SU-DHL-6 (cell line): Measurements from ENCODE around the gene HAVCR2.

Source experiments
- H2AFZ ChIP-seq: fragments of 200-600 bp; sonication (generic); 2 replicates; pipeline ENCODE4 v1.6.1; 2014; ENCODE audit warnings: low read depth, mild to moderate bottlenecking, moderate library complexity, mixed read lengths, antibody characterized with exemption, low read length; ENCODE audit not compliant: severe bottlenecking
- H3F3A ChIP-seq: fragments of 200-600 bp; shearing (Covaris generic); 2 replicates; pipeline ENCODE4 v1.6.0; 2016; ENCODE audit warnings: antibody characterized with exemption, mild to moderate bottlenecking; ENCODE audit not compliant: insufficient read depth
- H3K27ac ChIP-seq: fragments of 200-600 bp; sonication (generic); 2 replicates; pipeline ENCODE4 v1.5.1; 2016; ENCODE audit warnings: low read depth, mild to moderate bottlenecking, low read length, moderate library complexity, mixed read lengths
- H3K27me3 ChIP-seq: fragments of 200-600 bp; sonication (generic), shearing (Covaris generic); 2 replicates; pipeline ENCODE4 v1.6.0; 2014; ENCODE audit warnings: mild to moderate bottlenecking, low read length
- H3K36me3 ChIP-seq: fragments of 200-600 bp; sonication (generic); 2 replicates; pipeline ENCODE4 v1.6.1; 2014; ENCODE audit warnings: mild to moderate bottlenecking, low read length, mixed read lengths
- H3K4me2 ChIP-seq: fragments of 300-600, 200-600 bp; shearing (Covaris generic), sonication (generic); 2 replicates; pipeline ENCODE4 v1.6.0; 2014; ENCODE audit warnings: low read length, low read depth, mild to moderate bottlenecking; ENCODE audit not compliant: poor library complexity, severe bottlenecking
- H3K4me3 ChIP-seq: fragments of 200-600 bp; sonication (generic); 2 replicates; pipeline ENCODE4 v1.5.1; 2014; ENCODE audit warnings: antibody characterized with exemption, low read length, mild to moderate bottlenecking, mixed read lengths; ENCODE audit not compliant: insufficient read depth, poor library complexity, severe bottlenecking
- H3K79me2 ChIP-seq: fragments of 200-600 bp; sonication (generic); 2 replicates; pipeline ENCODE4 v1.6.1; 2014; ENCODE audit warnings: mild to moderate bottlenecking, low read length, moderate library complexity; ENCODE audit not compliant: insufficient read depth
- H3K9ac ChIP-seq: fragments of 200-600 bp; sonication (generic); 2 replicates; pipeline ENCODE4 v1.7.0; 2014; ENCODE audit warnings: mild to moderate bottlenecking, low read length
- H3K9me2 ChIP-seq: fragments of 200-600 bp; sonication (generic); replicated peaks from 2 replicates; pipeline ENCODE4 v1.6.1; 2014; ENCODE audit warnings: low read length; ENCODE audit not compliant: insufficient read depth
- H3K9me3 ChIP-seq: fragments of 200-600 bp; sonication (generic); 2 replicates; pipeline ENCODE4 v1.6.1; 2014; ENCODE audit warnings: low read length, mixed read lengths; ENCODE audit not compliant: insufficient read depth
- H4K20me1 ChIP-seq: fragments of 200-600 bp; sonication (generic); 2 replicates; pipeline ENCODE4 v1.6.1; 2014; ENCODE audit warnings: low read depth, mild to moderate bottlenecking, antibody characterized with exemption, low read length, moderate library complexity, mixed read lengths
- EZH2phosphoT487 ChIP-seq: fragments of 200-600 bp; sonication (generic), shearing (Covaris generic); conservative IDR thresholded peaks from 2 replicates; pipeline ENCODE4 v1.6.1; 2018; ENCODE audit warnings: mild to moderate bottlenecking, antibody characterized with exemption, low read length, moderate library complexity, mixed read lengths
- TF ChIP-seq, protein P1 (sequence below): fragments of 200-600 bp; sonication (generic); IDR thresholded peaks from one replicate; pipeline ENCODE4 v1.5.1; 2017; ENCODE audit warnings: antibody characterized with exemption, mild to moderate bottlenecking, low read length, moderate library complexity; ENCODE audit not compliant: insufficient read depth, poor library complexity, severe bottlenecking

The HAVCR2 gene

DNA sequence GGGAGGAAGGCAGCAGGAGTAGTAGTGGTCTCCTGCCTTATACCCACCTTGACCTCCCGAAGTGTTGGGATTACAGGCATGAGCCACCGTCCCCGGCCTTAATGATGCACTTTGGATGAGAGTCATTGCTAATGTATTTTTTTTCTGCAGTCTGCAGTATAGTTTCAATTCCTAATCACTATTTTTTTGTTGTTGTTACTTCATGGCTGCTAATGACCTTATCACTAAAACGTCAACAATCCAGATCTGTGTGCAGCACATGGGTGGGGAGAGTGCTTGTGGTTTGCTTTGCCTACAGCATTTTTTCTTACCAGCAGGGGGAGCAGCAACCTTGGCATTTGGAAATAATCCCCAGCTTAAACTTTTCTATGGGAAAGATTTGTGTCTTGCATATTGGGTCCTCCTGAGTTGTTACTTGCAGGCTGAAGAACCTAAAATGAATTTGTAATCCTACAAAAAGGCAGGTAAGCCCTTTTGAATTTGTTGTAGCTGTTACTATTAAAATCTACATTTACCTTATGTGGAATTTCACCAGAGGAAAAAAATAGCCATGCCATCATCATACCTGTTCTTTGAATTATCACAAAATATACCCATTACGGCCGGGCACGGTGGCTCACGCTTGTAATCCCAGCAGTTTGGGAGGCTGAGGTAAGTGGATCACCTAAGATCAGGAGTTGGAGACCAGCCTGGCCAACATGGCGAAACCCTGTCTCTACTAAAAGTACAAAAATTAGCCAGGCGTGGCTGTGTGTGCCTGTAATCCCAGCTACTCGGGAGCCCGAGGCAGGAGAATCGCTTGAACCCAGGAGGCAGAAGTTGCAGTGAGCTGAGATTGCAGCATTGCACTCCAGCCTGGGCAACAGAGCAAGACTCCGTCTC, 40.1 kb upstream of the HAVCR2 start:
- no peaks in the 10 kb centered on the region for H3K79me2 ChIP-seq
- H2AFZ ChIP-seq: no peak overlapping the region
- TF ChIP-seq, protein P1, sequence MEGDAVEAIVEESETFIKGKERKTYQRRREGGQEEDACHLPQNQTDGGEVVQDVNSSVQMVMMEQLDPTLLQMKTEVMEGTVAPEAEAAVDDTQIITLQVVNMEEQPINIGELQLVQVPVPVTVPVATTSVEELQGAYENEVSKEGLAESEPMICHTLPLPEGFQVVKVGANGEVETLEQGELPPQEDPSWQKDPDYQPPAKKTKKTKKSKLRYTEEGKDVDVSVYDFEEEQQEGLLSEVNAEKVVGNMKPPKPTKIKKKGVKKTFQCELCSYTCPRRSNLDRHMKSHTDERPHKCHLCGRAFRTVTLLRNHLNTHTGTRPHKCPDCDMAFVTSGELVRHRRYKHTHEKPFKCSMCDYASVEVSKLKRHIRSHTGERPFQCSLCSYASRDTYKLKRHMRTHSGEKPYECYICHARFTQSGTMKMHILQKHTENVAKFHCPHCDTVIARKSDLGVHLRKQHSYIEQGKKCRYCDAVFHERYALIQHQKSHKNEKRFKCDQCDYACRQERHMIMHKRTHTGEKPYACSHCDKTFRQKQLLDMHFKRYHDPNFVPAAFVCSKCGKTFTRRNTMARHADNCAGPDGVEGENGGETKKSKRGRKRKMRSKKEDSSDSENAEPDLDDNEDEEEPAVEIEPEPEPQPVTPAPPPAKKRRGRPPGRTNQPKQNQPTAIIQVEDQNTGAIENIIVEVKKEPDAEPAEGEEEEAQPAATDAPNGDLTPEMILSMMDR: peak; percentile 88
- TF ChIP-seq EZH2phosphoT487: no peak

GRCh38 chr5:157143127-157143971, 34.5 kb upstream of the HAVCR2 start:
- H3K9me2 ChIP-seq: no peaks in the 10 kb centered on the region
- H3K4me2 ChIP-seq: peak overlapping the region; percentile 86
- 0 out of 2 replicates have a peak, but pooled peaks cover 5% of the 10 kb centered on the region for H3F3A ChIP-seq
- H3K27ac ChIP-seq: peak overlapping the region; percentile 66
- TF ChIP-seq, protein P1: no peak
- no peak for TF ChIP-seq EZH2phosphoT487
- peak overlapping the region; percentile 86 for H3K9ac ChIP-seq
- H3K79me2 ChIP-seq: peaks cover 35% of the 10 kb centered on the region
- peak overlapping the region; percentile 79 for H3K4me3 ChIP-seq
- peaks cover 3% of the 10 kb centered on the region; the same call in 1 of the 2 replicates for H3K36me3 ChIP-seq
- no peaks in the 10 kb centered on the region for H3K27me3 ChIP-seq
- no peaks in the 10 kb centered on the region for H3K9me3 ChIP-seq
- H4K20me1 ChIP-seq: no peaks in the 10 kb centered on the region
- peak overlapping the region; percentile 90 for H2AFZ ChIP-seq

More for the DNA sequence above, 40.1 kb upstream of the HAVCR2 start:
- H3F3A ChIP-seq: 0 out of 2 replicates have a peak, but pooled peaks cover 5% of the 10 kb centered on the region
- H3K4me2 ChIP-seq: no peak overlapping the region
- no peaks in the 10 kb centered on the region for H4K20me1 ChIP-seq
- no peaks in the 10 kb centered on the region for H3K9me3 ChIP-seq
- H3K27ac ChIP-seq: no peak overlapping the region
- no peak overlapping the region for H3K9ac ChIP-seq
- no peaks in the 10 kb centered on the region for H3K9me2 ChIP-seq
- H3K36me3 ChIP-seq: no peaks in the 10 kb centered on the region
- H3K27me3 ChIP-seq: no peaks in the 10 kb centered on the region
- H3K4me3 ChIP-seq: no peak overlapping the region

DNA sequence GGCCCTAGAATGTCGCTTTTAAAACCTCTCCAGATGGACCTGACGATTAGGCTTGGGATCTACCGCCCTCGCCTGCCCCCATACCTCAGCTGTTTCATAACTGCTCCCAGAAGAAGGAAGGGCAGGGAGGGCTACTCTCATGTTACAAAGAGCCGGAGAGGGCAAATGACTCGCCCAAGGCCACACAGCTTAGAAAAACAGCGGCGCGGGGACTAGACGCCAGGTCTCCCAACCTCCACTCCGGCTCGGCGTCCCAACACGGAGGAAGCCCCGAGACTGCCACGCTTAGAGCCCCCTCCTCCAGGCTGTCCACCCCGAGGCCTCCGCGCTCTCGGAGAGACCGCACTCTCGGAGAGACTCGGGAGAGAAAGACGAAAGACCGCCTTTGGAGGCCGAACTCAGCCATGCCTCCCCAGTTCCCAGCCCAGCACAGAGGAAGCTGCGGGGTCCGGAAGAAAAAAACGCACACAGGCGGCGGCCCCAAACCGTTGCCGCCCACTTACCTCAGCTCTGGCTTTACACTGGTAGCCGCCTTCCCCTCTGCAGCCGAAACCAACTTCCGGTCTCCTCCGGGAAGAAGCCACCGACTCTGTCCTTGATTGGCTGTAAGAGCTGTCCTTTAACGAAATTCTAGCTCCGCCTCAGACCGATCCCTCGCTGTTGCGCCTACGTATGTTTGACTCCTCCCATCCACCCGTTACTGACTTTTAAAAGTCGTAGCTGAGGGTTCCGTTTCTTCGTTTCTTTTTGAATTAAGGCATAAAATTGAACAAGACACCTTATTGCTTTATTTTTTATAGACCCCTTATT, 33.7 kb upstream of the HAVCR2 start, which contains the start of gene MED7:
TSS of gene MED7 (minus strand) at position 549 of the 810 bp plus-strand sequence. CDS start 3,434 bp downstream, outside the sequence.
- Histone ChIP-seq H3F3A (0 out of 2 replicates have a peak, but pooled peaks cover 5% of the 10 kb centered on the region), H3K9ac (peak within 1 kb of the TSS; percentile 86), H3K27ac (peak within 1 kb of the TSS; percentile 66), H3K27me3 (no peaks in the 10 kb centered on the region), H3K4me2 (peak within 1 kb of the TSS; percentile 87), H2AFZ (peak within 1 kb of the TSS; percentile 90), H3K9me2 (no peaks in the 10 kb centered on the region), H3K36me3 (peaks cover 11% of the 10 kb centered on the region), H3K9me3 (no peaks in the 10 kb centered on the region), H3K79me2 (peaks cover 35% of the 10 kb centered on the region), H3K4me3 (peak within 1 kb of the TSS; percentile 79), H4K20me1 (no peaks in the 10 kb centered on the region)
- no peak for TF ChIP-seq EZH2phosphoT487
- TF ChIP-seq, protein P1: no peak
